Glomerular endothelial cell (primary cell): ENCODE measurements around the gene GRK2. TPM values are rescaled to one million over a fixed set of nuclear protein-coding genes. Genes with fewer than 3 reads are reported as not detected.

ENCODE experiments used
- DNase-seq: peaks from one replicate; pipeline ENCODE4 v3.0.0-alpha.2; 2011; ENCODE audit warnings: low read depth, low spot score; ENCODE audit errors: extremely low read depth
- total RNA-seq: library from RNA; depleted of rRNA; stranded (reverse); fragments of >200 nt; gene quantifications from 2 replicates; pipeline ENCODE4 v1.2.3, GENCODE V29; 2015

GRK2 gene
- total RNA-seq, 1 donor from 2014 or later = 72.7 TPM

- DNase-seq = no peak
Measured at GRCh38 chr11:67280788-67281551, 14.7 kb downstream of the GRK2 start.

- no peak for DNase-seq
Measured at GRCh38 chr11:67281552-67282150, 15.4 kb downstream of the GRK2 start.

GRCh38 chr11:67282155-67282875 is 16.0 kb downstream of the GRK2 start:
- DNase-seq = no peak

GRCh38 chr11:67282876-67283371 is 16.7 kb downstream of the GRK2 start:
- no peak for DNase-seq

DNA sequence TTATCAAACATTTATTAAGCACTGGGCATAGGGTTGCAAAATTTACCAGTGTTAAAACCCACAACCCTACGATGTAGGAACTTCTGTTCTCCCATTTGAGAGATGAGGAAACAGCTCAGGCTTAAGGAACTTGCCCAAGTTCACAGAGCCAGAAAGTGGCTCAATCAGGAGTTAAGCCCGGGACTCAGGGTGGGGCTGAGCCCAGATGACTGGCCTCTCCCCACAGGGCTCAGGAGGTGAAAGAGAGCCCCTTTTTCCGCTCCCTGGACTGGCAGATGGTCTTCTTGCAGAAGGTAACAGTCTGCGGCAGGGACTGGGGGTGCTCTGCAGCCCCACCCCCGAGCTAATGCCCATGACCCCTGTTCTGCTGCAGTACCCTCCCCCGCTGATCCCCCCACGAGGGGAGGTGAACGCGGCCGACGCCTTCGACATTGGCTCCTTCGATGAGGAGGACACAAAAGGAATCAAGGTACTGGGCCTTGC is 17.2 kb downstream of the GRK2 start:
- no peak for DNase-seq

DNA sequence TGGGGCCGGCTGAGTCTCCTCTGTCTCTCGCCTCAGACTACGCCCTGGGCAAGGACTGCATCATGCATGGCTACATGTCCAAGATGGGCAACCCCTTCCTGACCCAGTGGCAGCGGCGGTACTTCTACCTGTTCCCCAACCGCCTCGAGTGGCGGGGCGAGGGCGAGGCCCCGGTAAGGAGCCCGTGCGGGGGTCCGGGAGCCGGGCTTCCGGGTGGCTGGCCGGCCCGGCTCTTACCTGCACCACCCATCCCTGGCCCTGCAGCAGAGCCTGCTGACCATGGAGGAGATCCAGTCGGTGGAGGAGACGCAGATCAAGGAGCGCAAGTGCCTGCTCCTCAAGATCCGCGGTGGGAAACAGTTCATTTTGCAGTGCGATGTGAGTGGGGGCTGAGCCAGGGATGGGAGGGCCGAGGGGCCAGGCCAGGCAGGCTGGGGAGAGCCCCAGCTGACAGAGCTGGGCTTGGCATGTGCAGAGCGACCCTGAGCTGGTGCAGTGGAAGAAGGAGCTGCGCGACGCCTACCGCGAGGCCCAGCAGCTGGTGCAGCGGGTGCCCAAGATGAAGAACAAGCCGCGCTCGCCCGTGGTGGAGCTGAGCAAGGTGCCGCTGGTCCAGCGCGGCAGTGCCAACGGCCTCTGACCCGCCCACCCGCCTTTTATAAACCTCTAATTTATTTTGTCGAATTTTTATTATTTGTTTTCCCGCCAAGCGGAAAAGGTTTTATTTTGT is 18.7 kb downstream of the GRK2 start:
- no peak for DNase-seq

- DNase-seq = no peak
Measured at GRCh38 chr11:67285541-67286498, 19.5 kb downstream of the GRK2 start.

DNA sequence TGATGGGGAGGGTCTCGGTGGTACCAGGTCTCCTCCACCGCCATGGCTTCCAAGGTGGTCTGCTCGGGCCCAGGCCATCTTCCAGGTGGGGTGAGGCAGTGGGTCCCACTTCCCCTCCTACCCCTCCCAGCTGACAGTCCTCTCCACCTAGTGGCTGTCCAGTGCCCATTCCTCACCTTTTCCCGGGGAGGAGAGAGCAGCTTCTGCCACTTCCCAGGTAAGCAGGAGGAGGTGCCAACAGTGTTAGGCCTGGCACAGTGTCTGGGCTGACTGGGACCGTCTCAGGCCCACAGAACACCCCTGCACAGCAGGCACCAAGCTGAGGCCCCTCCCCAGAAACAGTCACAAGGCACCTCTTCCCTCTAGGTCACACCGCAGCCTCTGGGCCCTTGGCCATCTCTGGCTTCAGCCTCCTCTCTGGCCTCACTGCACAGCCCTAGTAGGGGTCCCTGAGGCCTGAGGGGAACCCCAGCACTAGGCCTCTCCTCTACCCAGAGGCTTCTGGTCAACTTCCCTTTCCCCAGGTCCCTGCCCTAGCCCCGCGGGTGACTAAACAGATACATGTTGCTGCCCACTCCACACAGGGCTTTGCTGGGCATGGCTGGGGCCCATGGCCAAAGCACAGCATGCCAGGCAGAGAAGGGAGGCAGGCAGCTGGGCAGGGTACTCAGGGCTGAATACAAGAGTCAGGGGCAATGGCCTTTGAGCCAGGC is 20.5 kb downstream of the GRK2 start:
- no peak for DNase-seq

DNA sequence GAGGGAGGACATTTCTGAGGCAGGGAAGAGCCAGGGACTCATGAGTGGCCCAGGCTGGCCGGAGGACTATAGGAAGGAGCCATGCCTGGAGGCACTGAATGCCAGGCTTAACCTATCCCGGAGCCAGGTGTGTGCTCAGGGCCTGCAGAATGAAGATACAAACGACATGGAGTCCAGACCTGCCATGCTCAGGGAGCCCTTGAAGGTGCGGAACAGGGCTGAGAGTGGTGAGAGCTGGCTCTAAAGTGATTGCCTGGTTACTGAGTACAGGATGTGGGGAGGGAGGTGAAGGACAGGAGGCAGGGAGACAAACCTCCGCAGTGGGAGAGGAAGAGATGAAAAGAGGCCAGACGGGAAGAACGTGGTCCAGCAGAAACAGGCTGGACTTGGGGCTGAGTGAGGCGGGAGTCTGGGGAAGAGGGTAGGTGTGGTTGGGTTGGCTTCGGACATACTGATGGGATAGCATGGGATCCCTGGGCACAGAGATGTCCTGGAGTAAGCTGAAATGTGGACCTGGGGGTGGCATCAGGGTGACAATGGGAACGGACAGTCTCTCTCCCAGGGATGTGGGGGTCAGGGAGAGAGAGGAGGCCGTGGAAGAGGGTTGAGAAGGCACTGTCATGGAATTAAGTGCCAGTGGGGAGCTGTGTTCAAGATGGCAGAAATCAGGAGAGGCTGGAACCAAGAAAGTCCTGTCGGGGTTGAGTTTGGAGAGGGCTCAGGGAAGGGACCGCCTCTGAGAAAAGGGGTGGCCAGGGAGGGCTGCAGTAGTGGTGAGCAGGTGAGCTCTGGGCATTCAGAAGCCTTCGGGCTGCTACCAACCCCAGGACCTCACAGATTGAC is 21.3 kb downstream of the GRK2 start:
- no peak for DNase-seq

GRCh38 chr11:67288198-67288451 is 21.9 kb downstream of the GRK2 start:
- DNase-seq = no peak

- no peak for DNase-seq
Measured at GRCh38 chr11:67288452-67289225, 22.4 kb downstream of the GRK2 start.

- DNase-seq = no peak
Measured at GRCh38 chr11:67289226-67289650, 23.0 kb downstream of the GRK2 start, which contains the start of gene ANKRD13D. ANKRD13D (plus strand) TSS chr11:67289303; CDS start chr11:67289461, 158 bp downstream.

DNA sequence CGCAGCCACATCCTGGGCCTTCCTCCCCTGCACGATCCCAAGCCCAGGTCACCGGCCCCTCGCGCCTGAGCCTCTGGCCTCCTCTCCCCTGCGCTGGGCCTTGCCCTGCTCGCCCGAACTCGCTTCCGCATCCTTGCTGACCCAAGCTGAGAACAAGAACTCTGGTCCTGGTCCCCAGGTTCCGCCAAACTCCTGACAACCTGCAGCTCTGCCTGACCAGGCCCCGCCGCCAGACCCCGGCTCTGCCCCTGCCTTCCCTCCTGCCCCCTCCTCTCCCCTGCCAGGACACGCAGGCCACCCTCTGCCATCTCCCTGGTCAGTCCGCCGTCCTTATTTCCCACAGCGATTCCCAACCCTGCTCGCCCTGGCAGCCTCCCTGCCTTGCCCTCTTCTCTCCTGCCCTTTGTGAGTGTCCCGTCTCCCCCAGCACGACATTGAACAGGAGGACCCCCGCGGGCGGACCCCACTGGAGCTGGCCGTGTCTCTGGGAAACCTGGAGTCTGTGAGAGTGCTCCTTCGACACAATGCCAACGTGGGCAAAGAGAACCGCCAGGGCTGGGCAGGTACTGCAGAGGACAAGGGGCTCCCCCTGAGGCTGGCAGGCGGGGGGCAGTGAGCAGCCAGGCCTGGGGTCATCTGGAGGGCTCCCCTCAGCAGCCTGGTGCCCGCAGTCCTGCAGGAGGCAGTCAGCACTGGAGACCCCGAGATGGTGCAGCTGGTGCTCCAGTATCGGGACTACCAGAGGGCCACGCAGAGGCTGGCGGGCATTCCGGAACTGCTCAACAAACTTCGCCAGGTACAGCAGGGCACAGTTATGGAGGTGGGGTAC is 23.6 kb downstream of the GRK2 start:
- DNase-seq = no peak

DNA sequence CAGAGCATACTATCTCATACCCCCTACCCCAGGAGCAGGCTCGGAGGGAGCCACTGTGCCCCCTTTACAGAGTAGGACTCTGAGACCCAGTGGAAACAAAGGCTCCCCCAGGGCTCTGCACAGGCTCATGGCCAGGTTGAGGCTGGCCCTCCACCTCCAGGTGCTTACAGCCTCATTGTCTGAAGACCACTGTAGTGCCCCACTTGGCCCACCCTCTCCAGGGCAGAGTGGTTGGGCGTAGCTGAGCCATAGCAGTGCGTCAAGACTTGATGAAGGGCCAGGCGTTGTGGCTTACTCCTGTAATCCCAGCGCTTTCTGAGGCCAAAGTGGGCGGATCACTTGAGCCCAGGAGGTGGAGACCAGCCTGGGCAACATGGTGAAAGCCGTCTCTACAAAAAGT is 24.5 kb downstream of the GRK2 start:
- DNase-seq = no peak

DNA sequence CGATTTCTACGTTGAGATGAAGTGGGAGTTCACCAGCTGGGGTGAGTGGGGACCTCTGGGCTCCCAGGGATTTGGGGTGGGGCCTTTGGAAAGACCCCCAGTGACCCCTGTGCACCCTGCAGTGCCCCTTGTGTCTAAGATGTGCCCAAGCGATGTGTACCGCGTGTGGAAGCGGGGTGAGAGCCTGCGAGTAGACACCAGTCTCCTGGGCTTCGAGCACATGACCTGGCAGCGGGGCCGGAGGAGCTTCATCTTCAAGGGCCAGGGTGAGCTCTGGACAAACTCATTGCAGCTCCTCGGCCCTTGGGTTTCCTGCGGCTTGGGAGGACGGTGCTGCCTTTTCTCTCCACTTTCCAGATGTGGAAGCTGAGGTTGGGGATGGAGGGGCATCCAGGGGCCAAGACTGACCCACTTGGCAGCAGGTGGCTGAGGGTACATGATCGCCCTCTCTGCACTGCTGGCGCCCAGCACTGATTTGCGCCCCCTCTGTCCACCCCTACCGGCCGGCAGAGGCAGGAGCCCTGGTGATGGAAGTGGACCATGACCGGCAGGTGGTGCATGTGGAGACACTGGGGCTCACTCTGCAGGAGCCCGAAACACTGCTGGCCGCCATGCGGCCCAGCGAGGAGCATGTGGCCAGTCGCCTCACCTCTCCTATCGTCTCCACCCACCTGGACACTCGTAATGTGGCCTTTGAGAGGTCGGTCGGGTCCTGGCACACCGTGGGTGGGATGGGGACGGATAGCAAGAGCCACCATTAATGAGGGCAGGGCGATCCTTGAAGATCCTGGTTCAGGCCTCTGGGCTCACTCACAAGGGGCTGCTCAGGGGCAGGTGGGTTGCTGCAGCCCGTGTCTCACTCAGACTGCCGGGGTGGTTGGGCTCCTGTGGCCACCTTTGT is 25.5 kb downstream of the GRK2 start:
- DNase-seq = no peak

- DNase-seq = no peak
Measured at GRCh38 chr11:67292671-67293070, 26.4 kb downstream of the GRK2 start.
